Frontal cortex (tissue), 4 donors: ENCODE results near the gene PDILT. TPM values are rescaled to one million over a fixed set of nuclear protein-coding genes. Genes with fewer than 3 reads are reported as not detected.

ENCODE experiments used
- DNase-seq, 2 donors: peaks; one replicate each; pipeline ENCODE4 v3.0.0; 2012; ENCODE audit warnings: low spot score in 2 of 2
- FAIRE-seq: peaks from 2 replicates; lab custom pipeline; 2012; peaks lifted over from hg19 to GRCh38; lab: Jason Lieb, UNC
- total RNA-seq: library from RNA; depleted of rRNA; stranded (reverse); fragments of >200 nt; gene quantifications from one replicate; pipeline ENCODE4 v1.2.3, GENCODE V29; 2014
- donor health status: control.
- donor health status: control.
- donor health status: control.

The PDILT gene
- total RNA-seq, 1 donor from 2014 or later = not detected

- FAIRE-seq (no peak), DNase-seq (no peak)
These were observed 5.7 kb upstream of the PDILT start for GRCh38 chr16:20410121-20410723.

GRCh38 chr16:20409398-20410120 is 5.0 kb upstream of the PDILT start, which contains the start of gene ACSM5:
Gene ACSM5, plus strand, starts transcription at chr16:20409534. Its CDS starts 1,951 bp downstream, at chr16:20411485.
- DNase-seq = peak in 1 of 2 donors; percentile 39
- no peak for FAIRE-seq

- DNase-seq = no peak
- no peak for FAIRE-seq
These were observed 1.9 kb downstream of the PDILT start for GRCh38 chr16:20402651-20403050.

GRCh38 chr16:20401475-20402016 is 3.0 kb downstream of the PDILT start:
- no peak for DNase-seq
- no peak for FAIRE-seq

GRCh38 chr16:20401066-20401465 is 3.5 kb downstream of the PDILT start:
- DNase-seq = no peak
- no peak for FAIRE-seq

- FAIRE-seq (no peak), DNase-seq (no peak)
These were observed 5.4 kb downstream of the PDILT start for GRCh38 chr16:20399185-20399584.

GRCh38 chr16:20398603-20399002 is 5.9 kb downstream of the PDILT start:
- FAIRE-seq = no peak
- DNase-seq = no peak

GRCh38 chr16:20397468-20398074 is 7.0 kb downstream of the PDILT start:
- DNase-seq (no peak), FAIRE-seq (no peak)

GRCh38 chr16:20396846-20397467 is 7.6 kb downstream of the PDILT start:
- no peak for FAIRE-seq
- no peak for DNase-seq

- no peak for FAIRE-seq
- no peak for DNase-seq
These were observed 8.6 kb downstream of the PDILT start for GRCh38 chr16:20395946-20396345.

- no peak for FAIRE-seq
These were observed 10.5 kb downstream of the PDILT start for GRCh38 chr16:20393801-20394577.

GRCh38 chr16:20391045-20391444 is 13.5 kb downstream of the PDILT start:
- FAIRE-seq (no peak), DNase-seq (no peak)

More at GRCh38 chr16:20393801-20394577, 10.5 kb downstream of the PDILT start:
- DNase-seq = no peak

GRCh38 chr16:20388854-20389253 is 15.7 kb downstream of the PDILT start:
- DNase-seq = no peak
- FAIRE-seq = no peak

GRCh38 chr16:20387978-20388377 is 16.6 kb downstream of the PDILT start:
- no peak for DNase-seq
- no peak for FAIRE-seq

GRCh38 chr16:20385844-20386832 is 18.4 kb downstream of the PDILT start:
- FAIRE-seq (peak; percentile 17), DNase-seq (peak in 1 of 2 donors; percentile 54)

- DNase-seq (peak; percentile 14 to 54), FAIRE-seq (no peak)
These were observed 21.2 kb downstream of the PDILT start for GRCh38 chr16:20383106-20384029.

- DNase-seq = no peak
- no peak for FAIRE-seq
These were observed 22.2 kb downstream of the PDILT start for GRCh38 chr16:20382202-20382948.
